ENCODE data around the gene HSBP1L1. TPM values are rescaled to one million over a fixed set of nuclear protein-coding genes. Genes with fewer than 3 reads are reported as not detected.

Gene HSBP1L1
- total and polyA plus RNA-seq, 2 donors (not counting 3 experiments of a cell fraction or from before 2014, with no cell fraction given) = 5.2 to 7.1 TPM

- Histone ChIP-seq H3K4me1 (ENCODE audit: control insufficient read depth, extremely low read depth, insufficient read depth, low read length) (no peaks in the 10 kb centered on the region), H3K79me2 (ENCODE audit: control insufficient read depth, insufficient read depth, low read length) (peaks cover 29% of the 10 kb centered on the region), H2AFZ (ENCODE audit: low read depth, low read length) (no peak overlapping the region), H4K20me1 (replicated peaks; ENCODE audit: control insufficient read depth, extremely low read depth, insufficient read depth, low read length) (no peaks in the 10 kb centered on the region), H3K27ac (ENCODE audit: insufficient read depth, low read depth, low read length) (no peak overlapping the region), H3K9me1 (replicated peaks; ENCODE audit: control insufficient read depth, extremely low read depth, insufficient read depth, low read length) (no peaks in the 10 kb centered on the region), H3K9me3 (replicated peaks; ENCODE audit: control insufficient read depth, insufficient read depth, low read length) (no peaks in the 10 kb centered on the region), H3K27me3 (ENCODE audit: control insufficient read depth in 2 of 2, insufficient read depth in 2 of 2, low read length in 2 of 2) (no peaks in the 10 kb centered on the region), H3K36me3 (ENCODE audit: control insufficient read depth in 2 of 2, extremely low read depth in 1 of 2, insufficient read depth in 2 of 2, low read length in 2 of 2) (peaks cover 4 to 21% of the 10 kb centered on the region in 2 experiments), H3K4me2 (ENCODE audit: insufficient read depth, low read length) (no peak overlapping the region), H3K9ac (replicated peaks; ENCODE audit: extremely low read depth, insufficient read depth, low read length) (no peak overlapping the region), H3K4me3 (replicated peaks in 1 of 3; ENCODE audit: insufficient read depth in 1 of 3, low read depth in 1 of 3, low read length in 3 of 3) (no peak overlapping the region)
- no TSS peak for BruUV-seq (replicated peaks)
- DNase-seq (ENCODE audit: low read depth, low spot score) (no peak), FAIRE-seq (no peak)
- ChIA-PET POLR2A (no interaction called here), CTCF (no interaction called here)
- intact Hi-C loops (cut with micrococcal nuclease) = no loop called here
- dilution Hi-C loops (cut with MboI; ENCODE audit: extremely low pct_ligation_motif_present, low sequenced_read_pairs) = no loop called here
- TF ChIP-seq, protein P1, sequence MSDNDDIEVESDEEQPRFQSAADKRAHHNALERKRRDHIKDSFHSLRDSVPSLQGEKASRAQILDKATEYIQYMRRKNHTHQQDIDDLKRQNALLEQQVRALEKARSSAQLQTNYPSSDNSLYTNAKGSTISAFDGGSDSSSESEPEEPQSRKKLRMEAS (IDR thresholded peaks at IDR 0.05; ENCODE audit: insufficient read depth, insufficient read length) = no peak
- TF ChIP-seq GATA2 (IDR thresholded peaks at IDR 0.05; ENCODE audit: insufficient read depth, insufficient read length, low read depth, low read length) (no peak), MYC (IDR thresholded peaks at IDR 0.05; ENCODE audit: low read depth, low read length) (no peak), POLR2AphosphoS5 (IDR thresholded peaks at IDR 0.05; ENCODE audit: insufficient read depth, low read depth, low read length) (no peak), JUN (IDR thresholded peaks at IDR 0.05; ENCODE audit: borderline replicate concordance, insufficient read depth, insufficient read length, low read depth) (no peak), FOS (IDR thresholded peaks at IDR 0.05; ENCODE audit: borderline replicate concordance, insufficient read depth, low read length) (no peak), EZH2 (IDR thresholded peaks at IDR 0.05; ENCODE audit: borderline replicate concordance, low read depth, low read length, severe bottlenecking) (no peak), POLR2A (IDR thresholded peaks at IDR 0.05; ENCODE audit: low read depth, low read length) (no peak)
- TF ChIP-seq, protein P2, sequence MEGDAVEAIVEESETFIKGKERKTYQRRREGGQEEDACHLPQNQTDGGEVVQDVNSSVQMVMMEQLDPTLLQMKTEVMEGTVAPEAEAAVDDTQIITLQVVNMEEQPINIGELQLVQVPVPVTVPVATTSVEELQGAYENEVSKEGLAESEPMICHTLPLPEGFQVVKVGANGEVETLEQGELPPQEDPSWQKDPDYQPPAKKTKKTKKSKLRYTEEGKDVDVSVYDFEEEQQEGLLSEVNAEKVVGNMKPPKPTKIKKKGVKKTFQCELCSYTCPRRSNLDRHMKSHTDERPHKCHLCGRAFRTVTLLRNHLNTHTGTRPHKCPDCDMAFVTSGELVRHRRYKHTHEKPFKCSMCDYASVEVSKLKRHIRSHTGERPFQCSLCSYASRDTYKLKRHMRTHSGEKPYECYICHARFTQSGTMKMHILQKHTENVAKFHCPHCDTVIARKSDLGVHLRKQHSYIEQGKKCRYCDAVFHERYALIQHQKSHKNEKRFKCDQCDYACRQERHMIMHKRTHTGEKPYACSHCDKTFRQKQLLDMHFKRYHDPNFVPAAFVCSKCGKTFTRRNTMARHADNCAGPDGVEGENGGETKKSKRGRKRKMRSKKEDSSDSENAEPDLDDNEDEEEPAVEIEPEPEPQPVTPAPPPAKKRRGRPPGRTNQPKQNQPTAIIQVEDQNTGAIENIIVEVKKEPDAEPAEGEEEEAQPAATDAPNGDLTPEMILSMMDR (IDR thresholded peaks at IDR 0.05; ENCODE audit: extremely low read depth in 1 of 2, insufficient read depth in 1 of 2, low read depth in 1 of 2, low read length in 2 of 2) = no peak
These were observed 19.7 kb upstream of the HSBP1L1 start for GRCh38 chr18:79944746-79945117.
